Liver (tissue), 9 donors: Measurements from ENCODE around the gene MICALL1. TPM values are rescaled to one million over a fixed set of nuclear protein-coding genes. Genes with fewer than 3 reads are reported as not detected.
"Not testable (repeated sequence)": the region's sequence is repeated elsewhere in the genome, so short reads cannot be mapped to it uniquely, and the experiment has no call there.

Experiments used
- DNase-seq: peaks from one replicate; pipeline ENCODE4 v3.0.0-alpha.2; 2017; ENCODE audit warnings: low spot score
- H3K27ac ChIP-seq, 2 donors: one replicate each; pipeline ENCODE4 v1.7.0; 2013; ENCODE audit warnings: inconsistent platforms in 2 of 2, low read length in 2 of 2, control low read depth in 1 of 2, low read depth in 1 of 2, mild to moderate bottlenecking in 1 of 2
- H3K27me3 ChIP-seq, 4 donors: one replicate each; pipeline versions ENCODE4 v1.6.1 to v1.7.0; 2013; ENCODE audit warnings: low read length in 3 of 4, inconsistent platforms in 1 of 4, mild to moderate bottlenecking in 1 of 4, moderate library complexity in 1 of 4; ENCODE audit not compliant: control insufficient read depth in 4 of 4, insufficient read depth in 4 of 4
- H3K36me3 ChIP-seq, 4 donors: one replicate each; pipeline versions ENCODE4 v1.6.1 to v1.7.0; 2013; ENCODE audit warnings: low read length in 3 of 4, mild to moderate bottlenecking in 3 of 4, low read depth in 1 of 4, moderate library complexity in 1 of 4; ENCODE audit not compliant: control insufficient read depth in 4 of 4, insufficient read depth in 3 of 4
- H3K4me1 ChIP-seq, 4 donors: one replicate each; pipeline versions ENCODE4 v1.6.1 to v1.7.0; 2013; ENCODE audit warnings: low read length in 3 of 4, mild to moderate bottlenecking in 3 of 4, moderate library complexity in 1 of 4; ENCODE audit not compliant: control insufficient read depth in 4 of 4, insufficient read depth in 4 of 4
- H3K4me3 ChIP-seq, 3 donors: one replicate each; pipeline versions ENCODE4 v1.6.1 to v1.7.0; 2013; ENCODE audit warnings: low read length in 3 of 3, control low read depth in 1 of 3, low read depth in 1 of 3, mild to moderate bottlenecking in 1 of 3
- H3K9ac ChIP-seq, 2 donors: one replicate each; pipeline ENCODE4 v1.7.0; 2013; ENCODE audit warnings: low read length in 2 of 2, mild to moderate bottlenecking in 2 of 2, moderate library complexity in 2 of 2, control low read depth in 1 of 2, low read depth in 1 of 2
- H3K9me3 ChIP-seq, 4 donors: one replicate each; pipeline versions ENCODE4 v1.6.1 to v1.7.0; 2013; ENCODE audit warnings: low read length in 3 of 4; ENCODE audit not compliant: control insufficient read depth in 4 of 4
- EGR1 ChIP-seq, 2 donors: IDR thresholded peaks; 2 replicates each; pipeline ENCODE4 v1.6.1; 2016 to 2018; ENCODE audit warnings: antibody characterized with exemption in 2 of 2, low read depth in 2 of 2
- HNF4A ChIP-seq, 2 donors: conservative IDR thresholded peaks; 2 replicates each; pipeline ENCODE4 v1.6.1; 2016; ENCODE audit warnings: antibody characterized with exemption in 2 of 2, mild to moderate bottlenecking in 2 of 2
- HNF4G ChIP-seq: IDR thresholded peaks from 2 replicates; pipeline ENCODE4 v1.6.1; 2016; ENCODE audit warnings: antibody characterized with exemption
- JUND ChIP-seq, 2 donors: IDR thresholded peaks; 2 replicates each; pipeline ENCODE4 v1.6.1; 2016; ENCODE audit warnings: antibody characterized with exemption in 2 of 2
- NR2F2 ChIP-seq: IDR thresholded peaks from 2 replicates; pipeline ENCODE4 v1.6.1; 2016; ENCODE audit warnings: antibody characterized with exemption
- RAD21 ChIP-seq, 2 donors: IDR thresholded peaks; 2 replicates each; pipeline ENCODE4 v1.6.1; 2016; ENCODE audit warnings: antibody characterized with exemption in 2 of 2, mild to moderate bottlenecking in 2 of 2
- RXRA ChIP-seq, 2 donors: IDR thresholded peaks; 2 replicates each; pipeline ENCODE4 v1.6.1; 2017 to 2018; ENCODE audit warnings: antibody characterized with exemption in 2 of 2, mild to moderate bottlenecking in 1 of 2
- SP1 ChIP-seq: IDR thresholded peaks from 2 replicates; pipeline ENCODE4 v1.6.1; 2018; ENCODE audit warnings: antibody characterized with exemption, mild to moderate bottlenecking
- TAF1 ChIP-seq: conservative IDR thresholded peaks from 2 replicates; pipeline ENCODE4 v1.6.1; 2016; ENCODE audit warnings: antibody characterized with exemption, mild to moderate bottlenecking
- YY1 ChIP-seq: IDR thresholded peaks from 2 replicates; pipeline ENCODE4 v1.6.1; 2016; ENCODE audit warnings: antibody characterized with exemption, mild to moderate bottlenecking
- WGBS: extraction: QIAGEN DNeasy Blood & Tissue Kit; methylation state at CpG from one replicate; pipeline ENCODE4 v1.1.7; 2013; 5-methylcytosine and 5-hydroxymethylcytosine counted together
- polyA plus RNA-seq, 2 donors: library from polyadenylated mRNA; stranded (reverse) in 1 of 2; unstranded in 1 of 2; fragments of 200-250 nt in 1 of 2; fragments of >200 nt in 1 of 2; fragmentation: Nextera tagmentation in 1 of 2; extraction: Ambion mirVana in 1 of 2; gene quantifications; one replicate each; pipeline versions ENCODE4 v1.2.1 to v1.2.3, GENCODE V29; 2013 to 2015
- total RNA-seq, 2 donors: library from RNA; depleted of rRNA; stranded (reverse); fragments of >200 nt; gene quantifications; one replicate each; pipeline ENCODE4 v1.2.3, GENCODE V29; 2014
- TF ChIP-seq, protein P1 (sequence below): IDR thresholded peaks from 2 replicates; pipeline ENCODE4 v1.6.1; 2016; ENCODE audit warnings: antibody characterized with exemption
- TF ChIP-seq, protein P2 (sequence below): fragments of 150-350 bp; IDR thresholded peaks from 2 replicates; pipeline ENCODE4 v1.5.1; 2017; ENCODE audit warnings: improper control_type of control experiment, low read depth, low read length; ENCODE audit not compliant: missing input control
- TF ChIP-seq, protein P3 (sequence below): IDR thresholded peaks from 2 replicates; pipeline ENCODE4 v1.6.1; 2016; ENCODE audit warnings: antibody characterized with exemption
- TF ChIP-seq, protein P4 (sequence below): IDR thresholded peaks from 2 replicates; pipeline ENCODE4 v1.6.1; 2016; ENCODE audit warnings: antibody characterized with exemption
- donor health status: healthy.
- donor health status: healthy.
- donor health status: healthy.
- donor health status: healthy.
- donor health status: healthy.

The MICALL1 gene
- total and polyA plus RNA-seq, 4 donors: 2.0 to 9.3 (median 4.1) TPM

DNA sequence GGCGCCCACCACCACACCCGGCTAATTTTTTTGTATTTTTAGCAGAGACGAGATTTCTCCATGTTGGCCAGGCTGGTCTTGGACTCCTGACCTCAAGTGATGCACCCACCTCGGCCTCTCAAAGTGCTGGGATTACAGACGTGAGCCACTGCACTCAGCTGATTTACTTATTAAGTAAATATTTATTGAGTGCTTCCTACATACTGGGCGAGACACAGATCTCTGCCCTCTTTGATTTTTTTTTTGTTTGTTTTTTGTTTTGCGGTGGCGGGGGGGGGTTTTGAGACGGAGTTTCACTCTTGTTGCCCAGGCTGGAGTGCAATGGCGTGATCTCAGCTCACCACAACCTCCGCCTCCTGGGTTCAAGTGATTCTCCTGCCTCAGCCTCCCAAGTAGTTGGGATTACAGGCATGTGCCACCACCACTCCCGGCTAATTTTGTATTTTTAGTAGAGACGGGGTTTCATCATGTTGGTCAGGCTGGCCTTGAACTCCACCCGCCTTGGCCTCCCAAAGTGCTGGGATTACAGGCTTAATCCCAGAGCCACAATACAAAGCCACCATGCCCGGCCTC lies 49.8 kb downstream of the MICALL1 start:
- peaks cover 3 to 35% (median 19%) of the 10 kb centered on the region in 4 donors for H3K36me3 ChIP-seq
- H3K9ac ChIP-seq, H3K4me3 ChIP-seq, H3K27me3 ChIP-seq, H3K27ac ChIP-seq, H3K9me3 ChIP-seq, DNase-seq: not testable (repeated sequence)
- TF ChIP-seq RXRA (IDR thresholded peaks at IDR 0.05) (peak in 1 of 2 donors; percentile 14), HNF4A (conservative IDR thresholded peaks at IDR 0.05) (peak; percentile 45 to 49)
- H3K4me1 ChIP-seq: peaks cover 5 to 44% (median 33%) of the 10 kb centered on the region in 4 donors
- WGBS: 45% methylated on average over 15 of the region's 15 CpGs

DNA sequence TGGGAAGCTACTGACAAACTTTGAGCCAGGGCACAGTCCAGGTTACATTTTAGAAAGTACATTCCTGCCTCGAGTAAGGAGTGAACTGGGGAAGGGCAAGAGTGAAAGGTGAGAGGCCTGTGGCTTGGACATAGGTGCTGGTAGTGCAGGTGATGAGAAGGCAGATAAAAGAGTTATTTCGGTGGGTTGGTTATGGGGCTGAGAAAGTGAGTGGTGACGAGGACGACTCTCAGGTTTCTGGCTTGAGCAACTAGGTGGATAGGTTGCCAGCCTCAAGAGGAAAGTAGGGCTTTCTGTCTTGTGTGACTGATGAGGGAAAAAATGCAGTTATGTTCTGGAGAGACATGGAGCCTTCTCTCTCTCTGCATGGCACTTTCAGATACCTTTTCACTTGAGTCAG lies 51.1 kb downstream of the MICALL1 start:
- H3K9me3 ChIP-seq: no peaks in the 10 kb centered on the region
- H3K4me1 ChIP-seq: peaks cover 5 to 44% (median 33%) of the 10 kb centered on the region in 4 donors
- peak; percentile 42 to 52 for TF ChIP-seq HNF4A (conservative IDR thresholded peaks at IDR 0.05)
- no peak for TF ChIP-seq NR2F2
- no peak for TF ChIP-seq HNF4G
- no peak for DNase-seq
- no peak overlapping the region for H3K9ac ChIP-seq
- no peak overlapping the region for H3K4me3 ChIP-seq
- no peaks in the 10 kb centered on the region for H3K27me3 ChIP-seq
- no peak overlapping the region for H3K27ac ChIP-seq
- peaks cover 4 to 48% (median 27%) of the 10 kb centered on the region in 4 donors for H3K36me3 ChIP-seq
- 63% methylated on average over 4 of the region's 4 CpGs for whole genome bisulfite sequencing

DNA sequence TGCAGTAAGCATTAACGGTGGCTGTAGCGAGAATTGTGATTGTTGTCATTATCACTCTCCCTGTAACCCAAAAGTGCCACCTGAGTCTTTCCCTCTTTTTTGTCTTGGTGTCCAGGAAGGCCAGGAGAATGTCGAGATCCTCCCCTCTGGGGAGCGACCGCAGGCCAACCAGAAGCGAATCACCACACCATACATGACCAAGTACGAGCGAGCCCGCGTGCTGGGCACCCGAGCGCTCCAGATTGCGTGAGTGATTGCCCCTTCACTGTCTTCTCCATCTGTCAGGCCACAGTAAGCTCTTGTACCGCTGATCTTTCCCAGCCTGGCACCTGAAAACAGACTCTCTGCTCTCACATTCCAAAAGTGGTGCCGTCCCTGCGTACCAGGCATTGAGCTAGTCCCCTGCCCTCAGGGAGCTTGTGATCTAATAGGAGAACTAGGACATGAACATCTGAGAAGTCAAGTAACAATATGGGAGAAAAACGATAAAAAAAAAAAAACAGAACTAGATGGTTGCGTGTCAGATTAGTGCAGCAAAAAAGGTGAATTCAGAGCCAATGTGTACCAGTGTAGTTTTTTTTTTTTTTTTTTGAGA lies 53.2 kb downstream of the MICALL1 start:
- Histone ChIP-seq H3K27ac (no peak overlapping the region), H3K9ac (no peak overlapping the region), H3K4me1 (peaks cover 3 to 29% (median 20%) of the 10 kb centered on the region in 4 donors), H3K4me3 (no peak overlapping the region), H3K9me3 (no peaks in the 10 kb centered on the region), H3K27me3 (no peaks in the 10 kb centered on the region), H3K36me3 (peaks cover 4 to 61% (median 34%) of the 10 kb centered on the region in 4 donors)
- DNase-seq: no peak
- WGBS: 98% methylated on average over 18 of the region's 18 CpGs
- TF ChIP-seq HNF4A (conservative IDR thresholded peaks at IDR 0.05): no peak
- no peak for TF ChIP-seq NR2F2
- TF ChIP-seq SP1: no peak
- no peak for TF ChIP-seq JUND (IDR thresholded peaks at IDR 0.05)
- TF ChIP-seq, protein P1, sequence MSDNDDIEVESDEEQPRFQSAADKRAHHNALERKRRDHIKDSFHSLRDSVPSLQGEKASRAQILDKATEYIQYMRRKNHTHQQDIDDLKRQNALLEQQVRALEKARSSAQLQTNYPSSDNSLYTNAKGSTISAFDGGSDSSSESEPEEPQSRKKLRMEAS: no peak
- TF ChIP-seq, protein P2, sequence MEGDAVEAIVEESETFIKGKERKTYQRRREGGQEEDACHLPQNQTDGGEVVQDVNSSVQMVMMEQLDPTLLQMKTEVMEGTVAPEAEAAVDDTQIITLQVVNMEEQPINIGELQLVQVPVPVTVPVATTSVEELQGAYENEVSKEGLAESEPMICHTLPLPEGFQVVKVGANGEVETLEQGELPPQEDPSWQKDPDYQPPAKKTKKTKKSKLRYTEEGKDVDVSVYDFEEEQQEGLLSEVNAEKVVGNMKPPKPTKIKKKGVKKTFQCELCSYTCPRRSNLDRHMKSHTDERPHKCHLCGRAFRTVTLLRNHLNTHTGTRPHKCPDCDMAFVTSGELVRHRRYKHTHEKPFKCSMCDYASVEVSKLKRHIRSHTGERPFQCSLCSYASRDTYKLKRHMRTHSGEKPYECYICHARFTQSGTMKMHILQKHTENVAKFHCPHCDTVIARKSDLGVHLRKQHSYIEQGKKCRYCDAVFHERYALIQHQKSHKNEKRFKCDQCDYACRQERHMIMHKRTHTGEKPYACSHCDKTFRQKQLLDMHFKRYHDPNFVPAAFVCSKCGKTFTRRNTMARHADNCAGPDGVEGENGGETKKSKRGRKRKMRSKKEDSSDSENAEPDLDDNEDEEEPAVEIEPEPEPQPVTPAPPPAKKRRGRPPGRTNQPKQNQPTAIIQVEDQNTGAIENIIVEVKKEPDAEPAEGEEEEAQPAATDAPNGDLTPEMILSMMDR: no peak
- no peak for TF ChIP-seq TAF1

DNA sequence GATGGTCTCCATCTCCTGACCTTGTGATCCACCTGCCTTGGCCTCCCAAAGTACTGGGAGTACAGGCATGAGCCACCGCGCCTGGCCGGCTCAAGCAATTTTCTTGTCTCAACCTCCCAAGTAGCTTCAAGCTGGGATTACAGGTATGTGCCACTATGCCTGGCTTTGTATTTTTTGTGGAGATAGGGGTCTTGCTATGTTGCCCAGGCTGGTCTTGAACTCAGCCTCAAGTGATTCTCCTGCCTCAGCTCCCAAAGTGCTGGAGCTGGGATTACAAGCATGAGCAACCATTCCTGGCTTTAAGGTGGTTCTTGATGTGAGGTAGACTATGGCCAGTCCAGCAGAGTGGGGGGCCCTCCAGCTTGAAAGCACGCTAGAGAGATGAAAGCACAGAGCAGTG lies 55.0 kb downstream of the MICALL1 start:
- no peak for TF ChIP-seq HNF4G
- TF ChIP-seq EGR1 (IDR thresholded peaks at IDR 0.05; ENCODE audit: low read depth in 2 of 2): no peak
- TF ChIP-seq, protein P3, sequence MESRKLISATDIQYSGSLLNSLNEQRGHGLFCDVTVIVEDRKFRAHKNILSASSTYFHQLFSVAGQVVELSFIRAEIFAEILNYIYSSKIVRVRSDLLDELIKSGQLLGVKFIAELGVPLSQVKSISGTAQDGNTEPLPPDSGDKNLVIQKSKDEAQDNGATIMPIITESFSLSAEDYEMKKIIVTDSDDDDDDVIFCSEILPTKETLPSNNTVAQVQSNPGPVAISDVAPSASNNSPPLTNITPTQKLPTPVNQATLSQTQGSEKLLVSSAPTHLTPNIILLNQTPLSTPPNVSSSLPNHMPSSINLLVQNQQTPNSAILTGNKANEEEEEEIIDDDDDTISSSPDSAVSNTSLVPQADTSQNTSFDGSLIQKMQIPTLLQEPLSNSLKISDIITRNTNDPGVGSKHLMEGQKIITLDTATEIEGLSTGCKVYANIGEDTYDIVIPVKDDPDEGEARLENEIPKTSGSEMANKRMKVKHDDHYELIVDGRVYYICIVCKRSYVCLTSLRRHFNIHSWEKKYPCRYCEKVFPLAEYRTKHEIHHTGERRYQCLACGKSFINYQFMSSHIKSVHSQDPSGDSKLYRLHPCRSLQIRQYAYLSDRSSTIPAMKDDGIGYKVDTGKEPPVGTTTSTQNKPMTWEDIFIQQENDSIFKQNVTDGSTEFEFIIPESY: no peak
- no peak for TF ChIP-seq SP1
- TF ChIP-seq, protein P4, sequence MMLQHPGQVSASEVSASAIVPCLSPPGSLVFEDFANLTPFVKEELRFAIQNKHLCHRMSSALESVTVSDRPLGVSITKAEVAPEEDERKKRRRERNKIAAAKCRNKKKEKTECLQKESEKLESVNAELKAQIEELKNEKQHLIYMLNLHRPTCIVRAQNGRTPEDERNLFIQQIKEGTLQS: no peak
- TF ChIP-seq YY1: no peak
- TF ChIP-seq HNF4A (conservative IDR thresholded peaks at IDR 0.05): no peak
- TF ChIP-seq RXRA (IDR thresholded peaks at IDR 0.05): no peak
- TF ChIP-seq RAD21 (IDR thresholded peaks at IDR 0.05): no peak
- no peak overlapping the region for H3K27ac ChIP-seq
- H3K9ac ChIP-seq: no peak overlapping the region
- H3K4me3 ChIP-seq: no peak overlapping the region
- DNase-seq: no peak
- H3K9me3 ChIP-seq: no peaks in the 10 kb centered on the region
- WGBS: 97% methylated on average over 4 of the region's 4 CpGs
- H3K36me3 ChIP-seq: peaks cover 4 to 62% (median 37%) of the 10 kb centered on the region in 4 donors
- H3K4me1 ChIP-seq: peaks cover 0 to 20% (median 14%) of the 10 kb centered on the region in 4 donors
- H3K27me3 ChIP-seq: no peaks in the 10 kb centered on the region
